ENCODE results near the gene VWA5A. TPM values are rescaled to one million over a fixed set of nuclear protein-coding genes. Genes with fewer than 3 reads are reported as not detected.

Gene VWA5A
- total and polyA plus RNA-seq, 2 of the 13 experiments (the other 11 are each of a cell fraction or from before 2014, with no cell fraction given), result 1.3 to 1.8 TPM

DNA sequence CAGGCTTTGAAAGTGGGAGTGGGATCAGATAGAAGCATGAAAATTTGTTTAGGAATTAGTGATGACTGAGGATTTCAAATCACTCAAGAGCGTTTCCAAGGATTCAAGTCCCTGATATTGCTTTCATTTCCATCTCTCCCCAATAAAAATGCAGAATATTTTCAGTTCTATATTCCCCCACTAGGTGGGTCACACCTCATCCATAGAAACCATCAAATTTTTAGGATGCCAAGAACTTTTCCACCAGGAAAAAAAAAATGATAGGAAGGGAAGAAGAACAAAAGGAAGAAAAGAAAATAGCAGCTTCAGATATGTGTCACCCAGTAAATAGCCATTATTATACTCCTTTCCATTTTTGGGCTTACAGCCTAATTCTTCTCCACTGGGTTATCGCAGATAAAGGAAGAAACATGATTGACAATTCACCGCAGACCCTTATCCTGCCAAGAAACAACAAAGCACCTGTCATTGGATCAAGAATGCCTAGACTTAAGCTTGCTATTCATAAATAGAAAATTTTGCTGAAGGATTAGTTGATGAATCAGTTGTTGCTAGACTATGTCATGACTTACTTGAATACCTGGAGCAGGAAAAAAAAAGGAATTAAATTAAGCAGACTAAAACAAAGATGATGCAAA, 37.6 kb downstream of the VWA5A start (continued):
- TF ChIP-seq, protein P1, sequence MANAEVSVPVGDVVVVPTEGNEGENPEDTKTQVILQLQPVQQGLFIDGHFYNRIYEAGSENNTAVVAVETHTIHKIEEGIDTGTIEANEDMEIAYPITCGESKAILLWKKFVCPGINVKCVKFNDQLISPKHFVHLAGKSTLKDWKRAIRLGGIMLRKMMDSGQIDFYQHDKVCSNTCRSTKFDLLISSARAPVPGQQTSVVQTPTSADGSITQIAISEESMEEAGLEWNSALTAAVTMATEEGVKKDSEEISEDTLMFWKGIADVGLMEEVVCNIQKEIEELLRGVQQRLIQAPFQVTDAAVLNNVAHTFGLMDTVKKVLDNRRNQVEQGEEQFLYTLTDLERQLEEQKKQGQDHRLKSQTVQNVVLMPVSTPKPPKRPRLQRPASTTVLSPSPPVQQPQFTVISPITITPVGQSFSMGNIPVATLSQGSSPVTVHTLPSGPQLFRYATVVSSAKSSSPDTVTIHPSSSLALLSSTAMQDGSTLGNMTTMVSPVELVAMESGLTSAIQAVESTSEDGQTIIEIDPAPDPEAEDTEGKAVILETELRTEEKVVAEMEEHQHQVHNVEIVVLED (CRISPR knock-in tag; IDR thresholded peaks at IDR 0.05; ENCODE audit: borderline replicate concordance), result no peak
- TF ChIP-seq ZNF776 (CRISPR knock-in tag; IDR thresholded peaks at IDR 0.05), result no peak
- TF ChIP-seq, protein P2, sequence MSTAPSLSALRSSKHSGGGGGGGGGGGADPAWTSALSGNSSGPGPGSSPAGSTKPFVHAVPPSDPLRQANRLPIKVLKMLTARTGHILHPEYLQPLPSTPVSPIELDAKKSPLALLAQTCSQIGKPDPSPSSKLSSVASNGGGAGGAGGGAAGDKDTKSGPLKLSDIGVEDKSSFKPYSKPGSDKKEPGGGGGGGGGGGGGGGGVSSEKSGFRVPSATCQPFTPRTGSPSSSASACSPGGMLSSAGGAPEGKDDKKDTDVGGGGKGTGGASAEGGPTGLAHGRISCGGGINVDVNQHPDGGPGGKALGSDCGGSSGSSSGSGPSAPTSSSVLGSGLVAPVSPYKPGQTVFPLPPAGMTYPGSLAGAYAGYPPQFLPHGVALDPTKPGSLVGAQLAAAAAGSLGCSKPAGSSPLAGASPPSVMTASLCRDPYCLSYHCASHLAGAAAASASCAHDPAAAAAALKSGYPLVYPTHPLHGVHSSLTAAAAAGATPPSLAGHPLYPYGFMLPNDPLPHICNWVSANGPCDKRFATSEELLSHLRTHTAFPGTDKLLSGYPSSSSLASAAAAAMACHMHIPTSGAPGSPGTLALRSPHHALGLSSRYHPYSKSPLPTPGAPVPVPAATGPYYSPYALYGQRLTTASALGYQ (CRISPR knock-in tag; IDR thresholded peaks at IDR 0.05), result no peak

DNA sequence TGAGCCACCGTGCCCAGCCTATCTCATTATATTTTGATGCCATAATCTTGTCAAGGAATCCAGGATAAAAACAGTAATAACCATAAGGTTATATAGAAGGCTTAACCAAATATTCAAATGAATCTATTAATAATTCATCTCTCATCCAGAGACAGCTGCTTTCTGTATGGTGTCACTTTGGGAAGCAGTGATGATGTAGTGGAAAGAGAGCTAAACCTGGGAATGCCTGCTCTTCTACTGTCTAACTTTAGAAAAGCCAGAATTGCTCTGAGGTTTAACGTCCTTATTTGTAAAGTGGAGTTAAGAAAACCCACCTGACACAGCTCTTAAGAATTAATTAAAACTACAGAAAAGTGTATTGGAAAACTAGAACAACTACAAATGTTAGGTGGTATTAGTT, 38.6 kb downstream of the VWA5A start:
- Histone ChIP-seq H3K4me1 (ENCODE audit: insufficient read depth, low read length) (no peaks in the 10 kb centered on the region), H3K27me3 (ENCODE audit: control insufficient read depth in 1 of 2, insufficient read depth in 2 of 2, low read length in 2 of 2) (no peaks in the 10 kb centered on the region; a peak in 1 of 5 replicates), H4K20me1 (ENCODE audit: insufficient read depth, low read length) (no peaks in the 10 kb centered on the region), H3K79me2 (ENCODE audit: insufficient read depth, low read length) (no peaks in the 10 kb centered on the region), H3K9ac (ENCODE audit: insufficient read depth, low read depth, low read length) (no peak overlapping the region), H3K9me3 (ENCODE audit: low read length) (no peaks in the 10 kb centered on the region), H3K27ac (ENCODE audit: extremely low read length, insufficient read depth, low read length) (no peak overlapping the region), H3K4me2 (ENCODE audit: low read depth, low read length) (no peak overlapping the region), H3K4me3 (replicated peaks in 1 of 3; ENCODE audit: insufficient read depth in 1 of 3, low read depth in 2 of 3, low read length in 3 of 3) (no peak overlapping the region), H2AFZ (ENCODE audit: low read length) (no peak overlapping the region), H3K36me3 (replicated peaks in 1 of 2; ENCODE audit: control insufficient read depth in 1 of 2, insufficient read depth in 2 of 2, low read length in 2 of 2) (no peaks in the 10 kb centered on the region)
- ATAC-seq (no peak), FAIRE-seq (no peak), DNase-seq (ENCODE audit: low spot score) (no peak)
- intact Hi-C loops (cut with micrococcal nuclease; ENCODE audit: unreplicated experiment) (no loop called here), in situ Hi-C loops (cut with HindIII; ENCODE audit: extremely low pct_ligation_motif_present, low pct_unique_long_range_greater_than_20kb) (no loop called here)
- ChIA-PET POLR2A (no interaction called here), CTCF (ENCODE audit: low intra/inter-chr PET ratio, low total read pairs) (no interaction called here)
- WGBS (ENCODE audit: low lambda C conversion rate), result 4% methylated on average over 2 of the region's 2 CpGs
- BruUV-seq (replicated peaks), result no TSS peak
- TF ChIP-seq ZNF749 (CRISPR knock-in tag; IDR thresholded peaks at IDR 0.05; ENCODE audit: borderline replicate concordance) (no peak), ATF1 (CRISPR knock-in tag; IDR thresholded peaks at IDR 0.05) (no peak), ZNF724P (CRISPR knock-in tag; IDR thresholded peaks at IDR 0.05; ENCODE audit: borderline replicate concordance) (no peak)
- TF ChIP-seq, protein P3, sequence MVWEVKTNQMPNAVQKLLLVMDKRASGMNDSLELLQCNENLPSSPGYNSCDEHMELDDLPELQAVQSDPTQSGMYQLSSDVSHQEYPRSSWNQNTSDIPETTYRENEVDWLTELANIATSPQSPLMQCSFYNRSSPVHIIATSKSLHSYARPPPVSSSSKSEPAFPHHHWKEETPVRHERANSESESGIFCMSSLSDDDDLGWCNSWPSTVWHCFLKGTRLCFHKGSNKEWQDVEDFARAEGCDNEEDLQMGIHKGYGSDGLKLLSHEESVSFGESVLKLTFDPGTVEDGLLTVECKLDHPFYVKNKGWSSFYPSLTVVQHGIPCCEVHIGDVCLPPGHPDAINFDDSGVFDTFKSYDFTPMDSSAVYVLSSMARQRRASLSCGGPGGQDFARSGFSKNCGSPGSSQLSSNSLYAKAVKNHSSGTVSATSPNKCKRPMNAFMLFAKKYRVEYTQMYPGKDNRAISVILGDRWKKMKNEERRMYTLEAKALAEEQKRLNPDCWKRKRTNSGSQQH (CRISPR knock-in tag; IDR thresholded peaks at IDR 0.05; ENCODE audit: low read depth), result no peak
- TF ChIP-seq, protein P4, sequence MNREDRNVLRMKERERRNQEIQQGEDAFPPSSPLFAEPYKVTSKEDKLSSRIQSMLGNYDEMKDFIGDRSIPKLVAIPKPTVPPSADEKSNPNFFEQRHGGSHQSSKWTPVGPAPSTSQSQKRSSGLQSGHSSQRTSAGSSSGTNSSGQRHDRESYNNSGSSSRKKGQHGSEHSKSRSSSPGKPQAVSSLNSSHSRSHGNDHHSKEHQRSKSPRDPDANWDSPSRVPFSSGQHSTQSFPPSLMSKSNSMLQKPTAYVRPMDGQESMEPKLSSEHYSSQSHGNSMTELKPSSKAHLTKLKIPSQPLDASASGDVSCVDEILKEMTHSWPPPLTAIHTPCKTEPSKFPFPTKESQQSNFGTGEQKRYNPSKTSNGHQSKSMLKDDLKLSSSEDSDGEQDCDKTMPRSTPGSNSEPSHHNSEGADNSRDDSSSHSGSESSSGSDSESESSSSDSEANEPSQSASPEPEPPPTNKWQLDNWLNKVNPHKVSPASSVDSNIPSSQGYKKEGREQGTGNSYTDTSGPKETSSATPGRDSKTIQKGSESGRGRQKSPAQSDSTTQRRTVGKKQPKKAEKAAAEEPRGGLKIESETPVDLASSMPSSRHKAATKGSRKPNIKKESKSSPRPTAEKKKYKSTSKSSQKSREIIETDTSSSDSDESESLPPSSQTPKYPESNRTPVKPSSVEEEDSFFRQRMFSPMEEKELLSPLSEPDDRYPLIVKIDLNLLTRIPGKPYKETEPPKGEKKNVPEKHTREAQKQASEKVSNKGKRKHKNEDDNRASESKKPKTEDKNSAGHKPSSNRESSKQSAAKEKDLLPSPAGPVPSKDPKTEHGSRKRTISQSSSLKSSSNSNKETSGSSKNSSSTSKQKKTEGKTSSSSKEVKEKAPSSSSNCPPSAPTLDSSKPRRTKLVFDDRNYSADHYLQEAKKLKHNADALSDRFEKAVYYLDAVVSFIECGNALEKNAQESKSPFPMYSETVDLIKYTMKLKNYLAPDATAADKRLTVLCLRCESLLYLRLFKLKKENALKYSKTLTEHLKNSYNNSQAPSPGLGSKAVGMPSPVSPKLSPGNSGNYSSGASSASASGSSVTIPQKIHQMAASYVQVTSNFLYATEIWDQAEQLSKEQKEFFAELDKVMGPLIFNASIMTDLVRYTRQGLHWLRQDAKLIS (CRISPR knock-in tag; IDR thresholded peaks at IDR 0.05), result no peak
- TF ChIP-seq, protein P5, sequence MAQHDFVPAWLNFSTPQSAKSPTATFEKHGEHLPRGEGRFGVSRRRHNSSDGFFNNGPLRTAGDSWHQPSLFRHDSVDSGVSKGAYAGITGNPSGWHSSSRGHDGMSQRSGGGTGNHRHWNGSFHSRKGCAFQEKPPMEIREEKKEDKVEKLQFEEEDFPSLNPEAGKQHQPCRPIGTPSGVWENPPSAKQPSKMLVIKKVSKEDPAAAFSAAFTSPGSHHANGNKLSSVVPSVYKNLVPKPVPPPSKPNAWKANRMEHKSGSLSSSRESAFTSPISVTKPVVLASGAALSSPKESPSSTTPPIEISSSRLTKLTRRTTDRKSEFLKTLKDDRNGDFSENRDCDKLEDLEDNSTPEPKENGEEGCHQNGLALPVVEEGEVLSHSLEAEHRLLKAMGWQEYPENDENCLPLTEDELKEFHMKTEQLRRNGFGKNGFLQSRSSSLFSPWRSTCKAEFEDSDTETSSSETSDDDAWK (CRISPR knock-in tag; IDR thresholded peaks at IDR 0.05), result no peak

Measured in HepG2 (cell line).